HPDE6-E6E7 (cell line): ENCODE measurements around the gene KCNA1.

ENCODE experiments used
- DNase-seq: peaks from one replicate; pipeline ENCODE4 v3.0.0; 2011; ENCODE audit warnings: missing footprints; ENCODE audit errors: extremely low spot score

Gene KCNA1

DNA sequence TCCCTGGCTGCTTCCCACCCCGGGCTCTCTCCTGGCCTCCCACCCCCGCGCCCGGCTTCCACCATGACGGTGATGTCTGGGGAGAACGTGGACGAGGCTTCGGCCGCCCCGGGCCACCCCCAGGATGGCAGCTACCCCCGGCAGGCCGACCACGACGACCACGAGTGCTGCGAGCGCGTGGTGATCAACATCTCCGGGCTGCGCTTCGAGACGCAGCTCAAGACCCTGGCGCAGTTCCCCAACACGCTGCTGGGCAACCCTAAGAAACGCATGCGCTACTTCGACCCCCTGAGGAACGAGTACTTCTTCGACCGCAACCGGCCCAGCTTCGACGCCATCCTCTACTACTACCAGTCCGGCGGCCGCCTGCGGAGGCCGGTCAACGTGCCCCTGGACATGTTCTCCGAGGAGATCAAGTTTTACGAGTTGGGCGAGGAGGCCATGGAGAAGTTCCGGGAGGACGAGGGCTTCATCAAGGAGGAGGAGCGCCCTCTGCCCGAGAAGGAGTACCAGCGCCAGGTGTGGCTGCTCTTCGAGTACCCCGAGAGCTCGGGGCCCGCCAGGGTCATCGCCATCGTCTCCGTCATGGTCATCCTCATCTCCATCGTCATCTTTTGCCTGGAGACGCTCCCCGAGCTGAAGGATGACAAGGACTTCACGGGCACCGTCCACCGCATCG, 1.8 kb downstream of the KCNA1 start:
- no peak for DNase-seq

DNA sequence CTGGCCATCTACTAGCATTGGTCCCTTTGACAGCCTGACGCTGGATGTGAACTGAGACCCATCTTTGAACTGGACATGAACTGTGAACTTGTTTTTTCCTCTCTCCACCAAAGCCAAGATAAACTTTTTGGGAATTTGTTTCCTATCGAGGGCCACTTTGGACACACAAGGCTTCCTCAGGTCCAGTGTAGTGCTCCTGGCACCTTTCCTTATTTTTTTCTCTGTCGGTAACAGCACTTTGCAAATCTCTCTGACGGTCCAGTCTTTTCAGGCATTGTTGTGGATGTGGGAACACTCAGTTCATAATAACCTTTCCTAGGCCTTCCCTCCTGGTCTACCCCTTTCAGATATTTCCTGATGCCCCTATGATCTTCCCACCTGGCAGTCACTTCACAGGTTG, 5.0 kb downstream of the KCNA1 start:
- no peak for DNase-seq

DNA sequence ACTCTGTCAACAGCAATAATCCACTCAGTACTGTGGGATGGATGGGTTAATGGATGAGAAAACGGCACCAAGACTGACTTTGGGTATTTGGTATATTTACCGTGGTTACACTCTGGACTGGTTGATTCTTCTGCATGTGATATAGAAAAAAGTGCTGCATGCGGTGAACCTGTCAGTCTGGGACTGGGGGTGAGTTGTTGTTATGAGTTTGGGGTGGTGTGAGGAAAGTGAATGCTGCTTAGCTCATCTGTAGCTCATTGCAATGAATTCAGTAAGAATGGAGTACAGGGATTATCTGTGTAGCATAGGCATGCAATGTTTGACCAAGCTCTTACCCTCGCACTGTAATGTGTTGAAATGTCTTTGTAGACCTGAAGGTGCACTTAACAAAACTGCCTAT, 6.0 kb downstream of the KCNA1 start:
- no peak for DNase-seq

DNA sequence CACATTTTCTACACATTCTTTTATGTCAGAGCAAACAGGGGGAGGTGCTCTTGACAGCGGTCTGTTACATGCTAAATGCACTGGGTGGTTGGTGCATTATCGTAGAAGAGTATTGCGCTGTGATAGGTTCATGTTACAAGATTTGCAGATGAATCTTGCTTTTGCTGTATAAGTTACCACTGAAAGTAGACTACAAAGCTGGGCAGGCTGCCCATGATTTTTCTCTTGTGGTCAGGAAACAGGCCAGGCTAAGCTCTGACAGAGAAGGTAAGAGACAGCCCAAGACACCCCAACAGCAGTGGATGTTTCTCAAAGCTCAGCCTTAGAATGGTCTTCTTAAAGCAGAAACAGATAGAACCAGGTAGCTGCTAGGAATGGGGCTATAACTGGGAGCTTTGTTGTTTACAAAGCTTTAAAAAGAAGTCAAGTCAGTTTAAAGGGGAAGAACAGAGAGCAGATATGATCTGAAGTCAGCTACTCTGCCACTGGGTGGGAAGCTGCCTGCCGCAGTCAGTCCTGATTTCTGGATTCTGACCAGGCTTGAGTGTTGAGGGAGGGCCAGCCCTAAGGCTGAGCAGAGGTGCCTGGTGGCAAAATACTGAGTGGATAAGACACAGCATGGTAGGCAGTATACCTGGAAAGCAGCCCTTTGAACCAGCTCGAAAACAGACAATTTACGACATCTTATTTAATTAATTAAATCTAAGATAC, 9.4 kb downstream of the KCNA1 start:
- DNase-seq, result no peak

DNA sequence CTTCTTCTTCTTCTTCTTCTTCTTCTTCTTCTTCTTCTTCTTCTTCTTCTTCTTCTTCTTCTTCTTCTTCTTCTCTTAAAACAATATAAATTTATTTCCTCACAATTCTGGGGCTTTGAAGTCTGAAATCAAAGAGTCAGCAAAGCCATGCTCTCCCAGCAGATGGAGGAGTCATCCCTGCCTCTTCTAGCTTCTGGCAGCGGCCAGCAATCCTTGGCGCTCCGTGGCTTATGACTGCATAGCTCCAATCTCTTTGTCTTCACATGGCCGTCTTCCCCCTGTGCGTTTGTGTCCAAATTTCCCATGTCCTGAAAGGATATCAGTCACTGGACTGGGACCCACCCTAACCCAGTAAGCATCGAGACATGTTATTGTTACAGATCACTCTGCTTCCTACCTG, 22.9 kb downstream of the KCNA1 start:
- DNase-seq, result no peak

DNA sequence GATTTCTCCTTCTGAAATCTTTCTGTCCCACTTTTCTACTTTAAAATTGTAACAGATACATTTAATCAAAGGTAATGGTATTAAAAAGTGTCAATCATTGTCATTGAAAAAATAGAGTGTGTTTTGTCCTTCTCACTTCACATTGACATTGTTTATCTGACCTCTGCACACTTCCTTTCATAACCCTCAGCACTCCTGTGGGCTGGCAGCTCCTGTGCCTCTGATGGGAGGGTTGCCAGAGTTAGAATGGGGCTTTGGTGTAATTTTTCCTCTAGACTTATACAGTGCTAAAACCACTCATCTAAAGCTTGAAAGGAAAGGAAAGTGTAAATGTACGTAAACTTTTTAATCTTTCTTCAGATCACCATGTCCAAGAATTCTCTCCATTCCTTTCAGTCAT, 23.7 kb downstream of the KCNA1 start:
- DNase-seq, result no peak

DNA sequence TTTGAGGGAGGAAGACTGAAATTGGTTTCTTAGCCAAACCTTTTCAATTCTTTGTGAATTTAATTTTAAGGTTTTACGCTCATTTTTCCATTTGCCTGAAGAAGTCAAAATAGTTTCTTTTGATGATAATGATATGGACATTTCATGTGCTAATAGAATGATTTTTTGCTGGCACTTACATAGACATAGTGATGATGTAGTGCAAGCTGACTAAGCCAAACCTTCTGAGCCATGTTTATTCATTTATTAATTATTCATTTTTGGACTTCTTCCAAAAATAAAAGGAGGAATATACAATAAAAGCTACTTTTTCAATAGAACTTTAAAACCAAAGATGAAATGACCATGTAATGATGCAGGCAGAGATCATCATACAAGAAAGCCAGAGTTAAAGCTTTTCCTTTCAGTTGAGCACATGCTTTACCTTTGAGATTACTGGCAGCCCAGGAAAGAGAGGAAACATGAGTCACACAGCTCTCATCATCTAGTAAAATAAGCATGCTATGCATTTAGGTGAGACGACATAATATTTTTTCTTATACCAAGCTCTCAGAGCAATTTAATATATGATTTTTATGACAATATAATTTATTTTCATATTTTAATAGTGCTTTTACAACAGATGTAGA, 24.8 kb downstream of the KCNA1 start:
- no peak for DNase-seq

DNA sequence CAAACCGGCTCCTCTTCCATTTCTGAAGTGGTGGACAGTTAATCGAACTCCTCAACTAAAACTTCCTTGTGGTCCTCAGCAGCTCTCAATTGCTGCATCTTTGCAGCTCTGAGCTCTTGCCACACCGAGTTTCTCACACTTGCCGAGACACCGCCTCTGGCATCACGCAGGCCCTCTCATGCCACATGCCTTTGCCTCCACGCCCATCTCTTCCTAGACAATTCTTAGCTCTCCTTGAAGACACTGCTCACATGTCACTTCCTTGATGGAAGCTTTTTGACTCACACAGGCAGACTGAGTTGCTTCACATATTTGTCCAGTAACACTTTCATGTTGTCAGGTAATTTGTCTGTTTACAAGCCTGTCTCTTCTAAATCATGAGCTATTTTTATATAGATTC, 29.2 kb downstream of the KCNA1 start:
- no peak for DNase-seq

DNA sequence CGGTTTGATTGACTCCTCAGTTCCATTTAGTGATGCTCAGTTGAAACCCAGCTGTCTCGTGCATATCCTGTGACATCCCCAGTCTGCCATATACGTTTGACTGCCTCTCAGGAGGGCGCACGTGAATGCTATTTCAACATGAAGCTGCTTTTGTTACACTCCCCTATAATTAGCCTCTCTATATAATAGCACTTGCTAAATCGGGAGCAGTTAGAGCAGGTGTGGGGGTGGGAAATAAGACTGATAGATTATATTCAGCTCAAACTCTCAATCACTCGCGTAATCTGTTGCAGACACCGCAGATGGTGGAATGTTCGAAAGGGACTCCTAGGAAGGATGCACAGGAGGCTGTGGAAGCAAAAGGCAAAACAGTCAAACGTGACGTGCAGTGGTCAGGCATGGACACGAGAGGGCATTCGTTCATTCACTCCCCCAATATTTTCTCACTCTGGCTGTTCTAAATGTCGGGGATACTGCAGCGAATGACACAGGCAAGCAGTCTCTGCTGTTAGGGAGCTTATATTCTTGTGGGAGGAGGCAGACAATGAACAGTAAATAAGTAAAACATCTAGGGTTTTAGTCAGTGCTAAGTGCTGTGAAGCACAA, 29.8 kb downstream of the KCNA1 start:
- DNase-seq, result no peak

DNA sequence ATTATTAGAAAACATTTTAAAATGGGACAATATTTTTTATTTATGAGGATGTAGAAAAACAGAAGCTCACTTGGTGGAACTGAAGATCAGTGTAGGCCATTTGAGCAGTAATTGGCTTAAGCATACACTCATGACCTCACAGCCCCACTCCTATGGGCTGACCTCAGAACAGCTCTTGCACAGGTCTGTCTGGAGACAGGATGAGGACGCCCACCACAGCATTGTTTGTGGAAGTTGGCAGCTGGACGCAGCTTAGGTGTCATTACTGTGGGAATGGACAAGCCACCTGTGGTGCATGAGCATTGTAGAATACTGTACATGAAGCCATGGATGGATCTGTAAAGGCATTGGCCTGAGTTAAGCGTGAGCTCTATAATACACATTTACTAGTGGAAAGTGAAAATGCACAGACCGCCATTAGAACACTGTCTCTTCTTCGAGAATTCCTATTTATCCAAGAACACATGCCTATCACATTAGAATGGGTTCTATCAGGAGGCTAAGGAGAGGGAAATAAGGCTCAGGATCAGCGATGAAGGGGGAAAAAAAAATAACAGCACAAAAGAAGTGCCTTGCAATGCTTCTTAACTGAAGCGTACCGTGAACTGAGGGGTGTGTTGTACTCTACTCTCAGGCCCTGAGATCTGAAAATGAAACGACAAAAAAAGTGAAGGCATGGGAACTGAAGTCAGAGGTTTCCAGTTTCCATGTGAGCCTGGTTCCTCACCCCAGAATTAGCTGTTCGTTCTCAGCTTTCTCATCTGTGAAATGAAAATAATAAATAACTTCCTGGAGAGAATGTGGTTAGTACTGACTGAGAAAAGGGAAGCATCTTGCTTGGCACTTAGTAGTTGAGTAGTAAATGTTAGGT, 33.6 kb downstream of the KCNA1 start:
- DNase-seq, result no peak

DNA sequence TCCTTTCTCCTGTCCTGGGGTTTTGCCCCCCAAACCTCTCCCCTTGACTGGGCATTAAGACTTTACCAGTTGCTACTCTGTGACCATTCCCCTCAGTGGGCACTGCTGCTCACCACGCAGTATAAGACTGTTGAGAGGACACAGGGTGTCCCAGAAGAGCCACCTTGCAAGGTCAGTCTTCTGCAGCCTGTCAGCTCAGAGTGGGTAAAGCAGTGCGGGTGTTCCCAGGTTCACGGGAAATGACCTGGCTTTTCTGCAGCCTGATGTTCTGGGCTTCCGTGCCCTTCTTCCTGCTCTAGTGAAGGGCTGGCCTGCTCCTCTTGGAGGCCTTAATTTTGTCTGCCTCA, 34.2 kb downstream of the KCNA1 start:
- DNase-seq, result no peak

DNA sequence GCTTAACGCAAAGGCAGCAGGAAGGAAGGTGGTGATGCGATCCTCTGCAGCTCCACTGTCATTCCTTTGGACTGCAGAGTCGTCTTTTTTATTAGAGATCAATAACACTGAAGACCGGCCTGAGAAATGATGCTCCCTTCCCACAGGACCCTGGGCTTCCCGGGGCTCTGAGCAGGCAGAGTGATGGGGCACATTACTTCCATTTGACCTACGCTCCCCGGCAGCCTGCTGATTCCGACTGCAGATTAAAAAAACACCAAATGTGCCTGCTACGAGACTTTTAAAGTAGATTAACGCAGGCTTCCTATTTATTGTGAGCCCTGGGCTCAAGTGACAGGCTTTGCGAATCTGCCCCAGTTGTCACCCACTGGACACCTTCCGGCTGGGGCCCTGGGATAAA, 37.5 kb downstream of the KCNA1 start:
- no peak for DNase-seq

DNA sequence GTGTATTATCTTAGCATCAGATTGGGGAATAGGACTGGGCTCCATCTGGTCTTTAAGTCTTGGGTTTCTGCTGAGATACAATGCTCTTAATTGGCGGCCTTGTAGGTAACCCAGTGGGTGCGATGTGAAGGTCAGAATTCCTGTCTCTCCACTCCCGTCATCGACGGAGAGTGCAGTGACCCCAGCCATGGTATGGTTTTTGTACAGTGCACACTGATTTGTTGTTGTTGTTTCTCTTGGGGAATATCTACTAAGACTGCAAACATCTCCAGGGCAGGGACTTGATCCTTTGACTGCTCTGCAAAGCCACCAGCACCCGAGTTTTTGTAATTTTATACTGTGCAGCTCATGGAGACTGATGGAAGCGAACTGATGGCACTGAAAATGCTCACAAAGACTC, 41.4 kb downstream of the KCNA1 start:
- DNase-seq, result no peak

DNA sequence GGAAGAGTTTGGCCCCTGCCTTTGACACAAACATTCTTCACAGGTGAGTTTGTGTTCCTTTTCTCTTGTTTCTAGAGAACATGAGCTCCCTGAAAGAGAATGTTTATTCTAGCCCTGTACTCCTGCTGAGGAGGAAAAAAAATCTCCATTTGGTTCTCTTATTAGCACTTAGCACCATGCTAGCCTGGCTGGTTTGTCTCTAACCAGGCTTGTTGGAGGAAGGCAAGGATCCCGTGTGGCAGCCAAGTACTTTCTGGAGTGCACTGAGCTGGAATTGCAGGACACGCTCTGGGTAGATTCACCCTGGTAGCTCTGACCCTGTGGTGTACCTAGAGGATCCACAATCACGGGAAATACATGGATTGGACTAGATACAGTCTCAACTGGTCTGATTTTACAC, 41.9 kb downstream of the KCNA1 start:
- DNase-seq, result no peak

DNA sequence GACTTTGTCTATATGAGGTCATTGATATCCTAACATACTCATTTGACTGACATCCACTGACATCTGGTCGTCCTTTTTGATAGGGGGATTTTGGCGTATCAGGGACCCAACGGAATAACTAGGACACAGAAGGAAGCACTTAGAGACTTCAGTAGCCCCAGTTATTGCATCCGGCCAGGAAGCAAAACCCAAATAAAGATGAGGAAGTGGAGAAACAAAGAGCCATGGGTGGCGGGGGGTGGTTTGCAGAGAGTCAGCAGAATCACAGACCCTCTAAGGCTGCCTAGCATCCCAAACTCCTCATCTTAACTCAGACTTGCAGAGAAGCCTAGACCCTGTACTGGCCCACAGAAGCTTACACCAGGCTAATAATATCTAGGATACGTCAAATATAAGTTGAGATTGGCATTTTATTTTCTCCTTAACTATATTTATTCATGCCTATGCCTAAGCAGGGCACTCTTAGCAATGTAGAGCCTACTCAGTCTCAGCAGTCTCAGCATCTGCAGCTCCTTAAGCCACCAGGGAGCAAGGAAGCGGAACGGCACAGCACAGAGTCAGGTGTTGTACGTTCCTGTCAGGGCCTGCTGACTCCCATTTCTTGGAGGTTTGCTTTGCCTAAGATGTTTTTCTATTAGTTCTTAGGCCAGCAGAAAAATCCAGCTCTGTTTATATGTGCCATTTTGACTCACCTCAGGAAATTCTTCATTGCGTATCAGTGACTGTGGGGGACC, 45.1 kb downstream of the KCNA1 start:
- no peak for DNase-seq

DNA sequence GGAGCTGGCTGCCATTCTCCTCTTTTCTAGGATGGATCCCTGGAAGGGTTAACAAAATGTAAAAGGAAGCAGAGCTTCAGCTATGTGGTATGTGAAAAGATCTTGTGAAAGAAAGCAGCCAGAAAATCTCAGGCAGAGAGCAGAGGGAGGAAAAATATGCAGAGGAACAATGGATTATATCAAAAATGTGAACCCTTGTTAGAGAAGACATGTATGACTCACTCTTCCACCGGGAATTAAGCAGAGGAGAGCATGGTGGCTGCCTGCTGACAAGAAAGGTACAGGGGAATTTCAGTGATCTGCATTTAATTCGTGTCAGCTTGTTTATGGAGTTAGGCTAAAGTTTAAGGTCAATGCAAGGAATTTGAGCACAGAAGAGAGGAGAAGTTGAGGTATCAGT, 46.3 kb downstream of the KCNA1 start:
- DNase-seq, result no peak

DNA sequence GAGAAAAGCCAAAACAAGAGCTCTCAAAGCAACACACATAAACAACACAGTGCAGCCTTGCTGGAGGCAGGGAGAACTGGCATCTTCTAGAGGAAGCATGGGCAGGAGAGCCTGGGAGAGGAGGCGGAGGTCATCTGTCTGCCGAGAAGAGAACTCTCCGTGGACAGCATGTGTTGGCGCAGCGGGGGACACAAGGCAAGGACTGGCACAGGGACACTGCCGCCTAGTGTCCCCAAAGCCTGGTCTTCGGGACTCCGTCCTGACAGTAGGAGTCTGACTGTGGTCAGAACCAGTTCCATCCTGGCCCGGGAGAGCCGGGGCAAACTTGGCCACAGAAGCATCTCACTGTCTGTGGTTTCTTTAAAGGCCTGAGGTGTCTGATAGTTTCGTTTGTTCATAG, 47.3 kb downstream of the KCNA1 start:
- DNase-seq, result no peak

DNA sequence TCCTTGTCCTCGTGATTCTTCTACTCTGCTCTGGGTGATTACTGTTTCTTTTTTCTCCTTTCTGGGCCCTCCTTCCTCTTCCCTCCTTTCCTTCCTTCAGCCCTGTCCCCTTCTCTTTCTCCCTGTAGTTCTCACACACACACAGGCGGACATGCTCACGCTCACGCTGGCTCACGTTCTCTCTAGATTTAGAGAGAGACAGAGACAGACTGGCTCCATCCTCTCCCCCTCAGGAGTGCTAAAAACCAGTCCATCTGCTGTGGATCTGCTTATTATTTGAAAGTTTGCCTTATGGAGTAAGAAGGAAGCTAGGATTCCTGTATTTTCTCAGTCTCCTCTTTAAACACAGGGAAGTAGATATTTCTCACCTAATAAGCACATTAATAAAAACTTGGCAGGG, 48.1 kb downstream of the KCNA1 start:
- DNase-seq, result no peak

DNA sequence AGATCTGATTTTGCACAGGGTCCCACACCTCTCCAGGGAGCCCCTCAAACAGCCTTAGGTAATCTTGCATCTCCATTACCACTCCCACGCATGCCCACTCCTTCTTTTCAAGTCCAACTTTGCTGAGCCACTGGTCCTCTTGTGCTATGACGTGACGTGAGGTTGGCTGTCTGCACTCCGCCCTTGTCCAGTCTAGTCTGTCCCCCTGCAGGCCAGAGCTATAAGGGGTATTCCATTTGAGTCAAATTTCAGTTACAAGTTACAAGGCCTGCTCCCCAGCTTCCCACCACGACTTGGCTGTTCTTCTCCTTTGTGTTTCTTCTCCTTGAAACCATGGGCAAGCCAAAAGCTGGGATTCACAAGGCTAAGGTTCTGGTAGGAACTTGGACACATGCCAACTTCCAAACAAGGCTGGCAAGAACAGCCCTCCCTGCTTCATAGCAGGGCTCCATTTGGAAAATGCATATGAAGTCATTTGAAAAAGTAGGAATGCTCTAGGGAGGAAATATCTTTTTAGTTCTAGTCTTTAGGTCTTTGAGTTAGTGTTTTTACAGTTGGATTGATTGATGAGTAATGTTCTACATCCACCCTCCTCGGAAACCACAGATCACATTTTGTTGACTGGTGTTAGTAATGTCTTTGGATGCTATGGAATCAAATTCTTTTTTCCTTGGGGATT, 49.1 kb downstream of the KCNA1 start:
- no peak for DNase-seq

DNA sequence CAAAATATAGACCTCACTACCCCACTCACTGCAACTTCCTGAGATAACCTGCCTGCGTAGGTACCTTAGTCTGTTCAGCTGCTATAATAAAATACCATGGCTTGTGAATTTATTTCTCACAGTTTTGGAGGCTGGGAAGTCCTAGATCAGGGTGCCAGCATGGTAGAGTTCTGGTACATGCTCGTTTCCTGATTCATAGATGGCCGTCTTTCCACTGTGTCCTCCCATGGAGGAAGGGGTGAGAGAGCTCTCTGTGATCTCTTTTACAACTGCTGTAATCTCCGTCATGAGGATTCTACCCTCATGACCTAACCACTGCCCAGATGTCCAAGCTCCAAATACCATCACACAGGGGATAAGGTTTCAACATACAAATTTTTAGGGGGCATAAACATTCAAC, 49.7 kb downstream of the KCNA1 start:
- DNase-seq, result no peak

DNA sequence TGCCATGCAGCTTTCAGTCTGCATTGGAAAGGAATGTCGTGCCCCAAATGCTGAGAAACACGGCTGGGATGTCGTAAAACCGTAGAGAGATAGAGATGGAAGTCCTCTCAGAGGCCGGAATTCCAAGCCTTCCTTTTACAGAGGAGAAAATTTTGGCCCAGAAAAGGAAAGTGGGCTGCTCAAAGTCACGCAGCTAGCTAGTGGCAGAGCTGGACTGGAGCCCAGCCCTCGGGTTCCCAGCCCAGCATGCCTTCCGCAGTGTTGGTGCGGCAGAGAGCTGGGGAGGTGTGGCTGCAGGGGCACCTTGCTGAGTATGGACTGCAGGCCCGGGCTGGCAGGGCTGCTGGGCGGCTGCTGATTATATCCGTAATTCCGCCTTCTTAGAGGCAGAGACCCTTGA, 50.3 kb downstream of the KCNA1 start:
- DNase-seq, result no peak
